Measurements from ENCODE around the gene SULT4A1.

Gene SULT4A1

GRCh38 chr22:43796567-43796966 lies 65.7 kb downstream of the SULT4A1 start:
- DNase-seq = no peak

GRCh38 chr22:43795320-43795719 lies 67.0 kb downstream of the SULT4A1 start:
- DNase-seq = no peak

- no peak for DNase-seq
Observed at GRCh38 chr22:43792905-43793304, 69.4 kb downstream of the SULT4A1 start.

GRCh38 chr22:43789452-43789851 lies 72.9 kb downstream of the SULT4A1 start:
- DNase-seq = no peak

- DNase-seq = no peak
Observed at GRCh38 chr22:43783777-43784176, 78.5 kb downstream of the SULT4A1 start.

- DNase-seq = no peak
Observed at GRCh38 chr22:43782448-43782847, 79.9 kb downstream of the SULT4A1 start.

GRCh38 chr22:43777286-43777685 lies 85.0 kb downstream of the SULT4A1 start:
- DNase-seq = no peak

- no peak for DNase-seq
Observed at GRCh38 chr22:43776081-43776670, 86.1 kb downstream of the SULT4A1 start.

Measured in CD4-positive, alpha-beta T cell treated with Interleukin-4 for 1 hour (primary cell).